Stimulated activated CD4-positive, alpha-beta T cell treated with anti-CD3 and anti-CD28 coated beads, Interleukin-15, amount 100 ng/mL, for 1 hour (primary cell): Measurements from ENCODE around the gene TP53I3.
A peak's percentile ranks its signal among the peaks of the same experiment; 100 is the strongest.
"Not testable (repeated sequence)": the region's sequence is repeated elsewhere in the genome, so short reads cannot be mapped to it uniquely, and the experiment has no call there.

Source experiments
- DNase-seq, 2 donors: peaks; one replicate each; pipeline ENCODE4 v3.0.0-alpha.2; 2020; ENCODE audit warnings: low read depth in 1 of 2, low spot score in 1 of 2

Gene TP53I3

GRCh38 chr2:24084386-24085199 is at the start of gene TP53I3:
Gene TP53I3, minus strand, starts transcription at chr2:24084834. Its CDS starts 508 bp downstream, at chr2:24084326.
- DNase-seq = peak; percentile 67 to 78

DNA sequence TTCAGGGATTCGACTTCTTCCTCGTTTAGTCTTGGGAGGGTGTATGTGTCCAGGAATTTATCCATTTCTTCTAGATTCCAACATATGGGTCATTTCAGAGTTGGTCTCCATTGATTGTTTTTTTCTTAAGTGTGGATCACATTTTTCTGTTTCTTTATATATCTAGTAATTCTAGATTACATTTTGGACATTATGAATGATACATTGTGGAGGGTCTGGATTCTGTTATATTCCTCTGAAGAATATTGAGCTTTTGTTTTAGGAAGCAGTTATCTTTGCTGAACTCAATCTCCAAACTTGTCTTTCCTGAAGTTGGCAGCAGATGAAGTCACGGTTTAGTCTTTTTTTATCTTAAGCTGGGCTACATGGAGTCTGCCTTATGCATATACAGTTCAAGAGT is 47.9 kb upstream of the TP53I3 start:
- DNase-seq = no peak

GRCh38 chr2:24125956-24126355 is 41.3 kb upstream of the TP53I3 start:
- no peak for DNase-seq

GRCh38 chr2:24123922-24124580 is 39.4 kb upstream of the TP53I3 start:
- DNase-seq = no peak

- DNase-seq = peak; percentile 11 to 49
These were observed 38.7 kb upstream of the TP53I3 start, which contains the start of the genes FAM228B and PFN4 for GRCh38 chr2:24123195-24123921. Gene FAM228B, plus strand, starts transcription at chr2:24123469. Its CDS starts 893 bp downstream, at chr2:24124362. Gene PFN4, minus strand, starts transcription at chr2:24123334. Its CDS starts 799 bp downstream, at chr2:24122535.

- DNase-seq = no peak
These were observed 37.9 kb upstream of the TP53I3 start for GRCh38 chr2:24122366-24123194.

DNA sequence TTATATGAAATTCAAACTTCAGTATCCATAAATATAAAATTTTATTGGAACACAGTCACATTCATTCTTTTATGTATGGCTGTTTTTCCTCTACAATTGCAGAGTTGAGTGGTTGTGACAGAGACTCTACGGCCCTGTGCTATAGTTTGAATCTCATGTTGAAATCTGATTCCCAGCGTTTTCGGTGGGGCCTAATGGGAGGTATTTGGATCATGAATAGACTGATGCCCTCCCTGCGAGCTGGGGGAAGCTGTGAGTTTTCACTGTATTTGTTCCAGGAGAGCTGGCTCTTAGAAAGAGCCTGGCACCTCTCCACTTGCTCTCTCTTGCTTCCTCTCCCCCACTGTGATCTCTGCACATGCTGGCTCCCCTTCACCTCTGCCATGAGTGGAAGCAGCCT is 36.8 kb upstream of the TP53I3 start:
- DNase-seq = no peak

DNA sequence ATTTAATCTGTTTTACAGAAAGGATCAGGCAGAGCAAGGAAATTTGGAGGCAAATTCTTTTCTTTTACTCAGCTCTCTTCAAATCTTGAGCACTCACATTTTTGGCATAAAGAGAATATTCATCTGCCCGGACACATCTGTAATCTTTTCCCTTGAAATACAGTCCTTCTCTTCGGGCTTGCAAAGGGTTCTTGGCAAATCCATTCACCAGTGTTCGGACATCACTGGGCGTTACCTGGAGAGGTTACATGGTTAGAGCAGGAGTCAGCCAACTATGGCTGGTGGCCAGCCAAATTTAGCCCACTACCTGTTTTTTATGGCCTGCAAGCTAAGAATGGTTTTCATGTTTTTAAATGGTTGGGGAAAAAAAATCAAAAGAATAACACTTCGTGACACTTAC is 36.4 kb upstream of the TP53I3 start:
- no peak for DNase-seq

GRCh38 chr2:24117902-24118301 is 33.3 kb upstream of the TP53I3 start:
- DNase-seq = no peak

- DNase-seq = no peak
These were observed 30.4 kb upstream of the TP53I3 start for GRCh38 chr2:24115057-24115456.

DNA sequence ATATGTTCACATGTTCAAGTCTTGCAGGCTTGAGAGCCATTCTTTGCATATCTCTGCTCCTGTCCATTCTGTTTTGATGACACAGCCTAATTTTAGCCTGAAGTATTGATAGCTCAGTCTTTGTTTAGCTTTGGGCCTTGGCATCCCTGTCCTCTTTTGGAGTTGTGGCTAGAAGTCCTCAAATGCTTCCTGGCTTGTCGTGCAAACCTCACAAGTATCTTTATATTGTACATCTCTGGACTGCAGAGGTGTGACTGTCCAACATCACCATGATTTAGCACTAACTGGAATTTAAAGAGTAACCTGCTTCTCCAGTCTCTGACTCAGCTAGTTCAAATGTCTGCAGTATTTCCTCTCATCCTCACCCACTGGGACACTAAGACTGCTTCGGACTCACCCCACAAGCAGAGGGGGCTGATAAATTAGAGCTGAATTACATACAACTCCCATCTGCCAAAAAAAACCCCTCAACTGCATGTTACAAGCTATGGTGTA is 26.8 kb upstream of the TP53I3 start:
- DNase-seq = no peak

GRCh38 chr2:24110660-24111303 is 26.1 kb upstream of the TP53I3 start:
- DNase-seq = no peak

DNA sequence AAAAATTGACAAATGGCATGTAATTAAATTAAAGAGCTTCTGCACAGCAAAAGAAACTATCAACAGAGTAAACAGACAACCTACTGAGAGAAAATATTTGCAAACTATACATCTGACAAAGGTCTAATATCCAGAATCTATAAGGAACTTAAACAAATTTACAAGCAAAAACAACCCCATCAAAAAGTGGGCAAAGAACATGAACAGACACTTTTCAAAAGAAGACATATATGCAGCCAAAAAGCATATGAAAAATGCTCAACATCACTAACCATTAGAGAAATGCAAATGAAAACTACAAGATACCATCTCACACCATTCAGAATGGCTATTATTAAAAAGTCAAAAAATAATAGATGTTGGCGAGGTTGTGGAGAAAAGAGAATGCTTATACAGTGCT is 24.8 kb upstream of the TP53I3 start:
- DNase-seq = not testable (repeated sequence)

DNA sequence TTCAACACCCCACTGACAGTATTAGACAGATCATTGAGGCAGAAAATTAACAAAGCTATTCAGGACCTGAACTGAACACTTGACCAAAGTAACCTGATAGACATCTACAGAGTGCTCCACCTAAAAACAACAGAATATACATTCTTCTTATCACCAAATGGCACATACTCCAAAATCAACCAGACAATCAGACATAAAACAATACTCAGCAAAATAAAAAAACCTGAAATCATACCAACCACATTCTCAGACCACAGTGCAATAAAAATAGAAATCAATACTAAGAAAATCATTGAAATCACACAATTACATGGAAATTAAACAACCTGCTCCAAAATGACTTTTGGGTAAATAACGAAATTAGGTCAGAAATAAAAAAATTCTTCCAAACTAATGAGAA is 22.7 kb upstream of the TP53I3 start:
- DNase-seq = no peak

DNA sequence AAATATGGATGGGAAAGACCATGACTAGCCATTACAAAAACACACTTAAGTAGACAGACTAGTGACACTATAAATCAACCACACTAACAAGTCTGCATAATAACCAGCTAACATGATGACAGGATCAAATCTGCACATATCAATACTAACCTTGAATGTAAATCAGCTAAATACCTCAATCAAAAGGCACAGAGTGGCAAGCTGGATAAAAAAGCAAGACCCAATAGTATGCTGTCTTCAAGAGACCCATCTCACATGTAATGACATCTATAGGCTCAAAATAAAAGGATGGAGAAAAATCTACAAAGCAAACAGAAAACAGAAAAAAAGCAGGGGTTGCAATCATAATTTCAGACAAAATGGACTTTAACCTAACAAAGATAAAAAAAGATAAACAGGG is 22.2 kb upstream of the TP53I3 start:
- no peak for DNase-seq

GRCh38 chr2:24105816-24106215 is 21.2 kb upstream of the TP53I3 start:
- no peak for DNase-seq

- no peak for DNase-seq
These were observed 20.3 kb upstream of the TP53I3 start for GRCh38 chr2:24104906-24105305.

DNA sequence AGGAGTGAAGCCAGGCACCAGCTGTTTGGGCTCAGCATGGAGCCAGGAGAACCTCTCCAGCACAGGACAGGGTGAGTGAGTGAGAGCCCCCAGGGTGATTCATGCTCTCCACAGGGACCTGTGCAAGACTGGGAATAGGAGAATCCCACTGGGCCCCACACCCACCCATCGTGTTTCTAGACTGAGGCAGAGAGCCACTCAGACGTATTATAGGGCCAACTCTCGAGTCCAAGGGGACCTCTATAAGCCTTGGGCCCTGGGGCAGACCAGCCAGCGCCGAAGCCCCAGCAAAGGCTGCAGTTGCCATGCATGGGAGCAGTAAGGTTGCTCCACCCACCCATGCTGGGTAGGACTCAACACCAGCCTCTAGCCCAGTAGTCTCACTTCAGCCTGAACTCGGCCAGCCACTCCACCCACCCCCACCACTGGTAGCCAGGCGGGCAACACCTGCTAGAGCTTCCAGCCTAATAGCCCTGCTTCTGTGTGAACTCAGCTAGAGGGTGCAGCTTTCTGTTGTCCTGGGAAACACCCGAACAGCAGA is 19.5 kb upstream of the TP53I3 start:
- no peak for DNase-seq

GRCh38 chr2:24102677-24103076 is 18.0 kb upstream of the TP53I3 start:
- no peak for DNase-seq

- DNase-seq = no peak
These were observed 17.4 kb upstream of the TP53I3 start for GRCh38 chr2:24101992-24102391.
